Measurements from ENCODE around the gene ZNF366. TPM values are rescaled to one million over a fixed set of nuclear protein-coding genes. Genes with fewer than 3 reads are reported as not detected.

Gene ZNF366
- total RNA-seq, 1 experiment from 2014 or later = not detected

DNA sequence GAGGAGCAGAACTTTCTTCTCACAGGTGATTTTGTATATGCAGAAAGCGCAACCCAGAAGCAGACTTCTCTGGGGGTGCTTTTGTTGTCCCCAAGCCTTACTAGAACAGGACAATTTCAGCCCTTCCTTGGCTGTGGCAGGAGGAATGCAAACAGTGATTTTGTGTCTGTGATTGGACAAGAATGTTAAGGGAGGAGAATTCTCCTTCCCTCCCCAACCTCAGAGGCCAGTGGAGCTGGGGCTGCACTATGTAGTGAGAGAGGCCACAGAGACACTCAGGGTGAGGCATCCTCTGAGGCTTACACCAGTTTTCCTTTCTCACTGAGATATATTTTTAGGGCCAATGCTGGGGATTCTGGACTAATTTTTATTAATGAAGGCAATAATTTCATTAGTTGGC is 58.8 kb downstream of the ZNF366 start:
- Mint-ChIP-seq H3K9me3 (ENCODE audit: unreplicated experiment) (no peaks in the 10 kb centered on the region), H3K36me3 (ENCODE audit: insufficient read depth, unreplicated experiment) (no peaks in the 10 kb centered on the region), H3K27ac (ENCODE audit: low read depth, unreplicated experiment) (no peak overlapping the region), H3K4me1 (ENCODE audit: insufficient read depth, unreplicated experiment) (peaks cover 26% of the 10 kb centered on the region), H3K27me3 (ENCODE audit: insufficient read depth, unreplicated experiment) (no peaks in the 10 kb centered on the region), H3K4me3 (ENCODE audit: unreplicated experiment) (no peak overlapping the region)
- TF ChIP-seq, protein P1, sequence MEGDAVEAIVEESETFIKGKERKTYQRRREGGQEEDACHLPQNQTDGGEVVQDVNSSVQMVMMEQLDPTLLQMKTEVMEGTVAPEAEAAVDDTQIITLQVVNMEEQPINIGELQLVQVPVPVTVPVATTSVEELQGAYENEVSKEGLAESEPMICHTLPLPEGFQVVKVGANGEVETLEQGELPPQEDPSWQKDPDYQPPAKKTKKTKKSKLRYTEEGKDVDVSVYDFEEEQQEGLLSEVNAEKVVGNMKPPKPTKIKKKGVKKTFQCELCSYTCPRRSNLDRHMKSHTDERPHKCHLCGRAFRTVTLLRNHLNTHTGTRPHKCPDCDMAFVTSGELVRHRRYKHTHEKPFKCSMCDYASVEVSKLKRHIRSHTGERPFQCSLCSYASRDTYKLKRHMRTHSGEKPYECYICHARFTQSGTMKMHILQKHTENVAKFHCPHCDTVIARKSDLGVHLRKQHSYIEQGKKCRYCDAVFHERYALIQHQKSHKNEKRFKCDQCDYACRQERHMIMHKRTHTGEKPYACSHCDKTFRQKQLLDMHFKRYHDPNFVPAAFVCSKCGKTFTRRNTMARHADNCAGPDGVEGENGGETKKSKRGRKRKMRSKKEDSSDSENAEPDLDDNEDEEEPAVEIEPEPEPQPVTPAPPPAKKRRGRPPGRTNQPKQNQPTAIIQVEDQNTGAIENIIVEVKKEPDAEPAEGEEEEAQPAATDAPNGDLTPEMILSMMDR (IDR thresholded peaks at IDR 0.05; ENCODE audit: unreplicated experiment) = no peak
- ChIA-PET POLR2A (interaction anchor here (1.1 kb wide), 1 partner anchor 37 kb away, joined by 4 read pairs; no protein-coding TSS in a partner anchor), CTCF (interaction anchor here (1.0 to 1.6 kb wide), 2 partner anchors 36 to 82 kb away, joined by 3 to 9 read pairs; no protein-coding TSS in a partner anchor)
- no TSS peak for BruUV-seq (replicated peaks)
- intact Hi-C loops (cut with micrococcal nuclease) = no loop called here
- no peak for DNase-seq (ENCODE audit: unreplicated experiment)

DNA sequence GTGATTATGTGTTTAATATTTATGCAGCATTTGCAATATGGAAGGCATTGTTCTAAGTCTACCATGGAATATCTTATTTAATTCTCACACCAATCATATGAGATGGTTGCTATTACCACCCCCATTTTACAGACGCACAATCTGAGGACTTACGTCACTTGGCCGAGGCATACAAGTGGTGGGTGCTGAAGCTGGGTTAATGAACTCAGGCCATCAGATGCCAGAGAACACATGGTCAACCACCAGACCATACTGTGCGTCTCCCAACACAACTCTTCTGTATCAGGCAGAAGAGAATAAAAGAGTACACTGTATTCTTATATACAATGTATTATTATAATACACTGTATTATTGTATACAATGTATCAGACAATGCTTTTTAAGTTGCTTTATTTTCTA is 59.5 kb downstream of the ZNF366 start:
- CTCF ChIA-PET = interaction anchor here (1.0 kb wide), 1 partner anchor 35 kb away, joined by 3 read pairs; no protein-coding TSS in a partner anchor
- Mint-ChIP-seq H3K27ac (ENCODE audit: low read depth, unreplicated experiment) (no peak overlapping the region), H3K36me3 (ENCODE audit: insufficient read depth, unreplicated experiment) (no peaks in the 10 kb centered on the region), H3K4me3 (ENCODE audit: unreplicated experiment) (no peak overlapping the region), H3K4me1 (ENCODE audit: insufficient read depth, unreplicated experiment) (peaks cover 20% of the 10 kb centered on the region), H3K9me3 (ENCODE audit: unreplicated experiment) (no peaks in the 10 kb centered on the region), H3K27me3 (ENCODE audit: insufficient read depth, unreplicated experiment) (no peaks in the 10 kb centered on the region)
- TF ChIP-seq, protein P1 (IDR thresholded peaks at IDR 0.05; ENCODE audit: unreplicated experiment) = no peak
- BruUV-seq (replicated peaks) = no TSS peak
- intact Hi-C loops (cut with micrococcal nuclease) = no loop called here
- no peak for DNase-seq (ENCODE audit: unreplicated experiment)
- POLR2A ChIA-PET = no interaction called here

DNA sequence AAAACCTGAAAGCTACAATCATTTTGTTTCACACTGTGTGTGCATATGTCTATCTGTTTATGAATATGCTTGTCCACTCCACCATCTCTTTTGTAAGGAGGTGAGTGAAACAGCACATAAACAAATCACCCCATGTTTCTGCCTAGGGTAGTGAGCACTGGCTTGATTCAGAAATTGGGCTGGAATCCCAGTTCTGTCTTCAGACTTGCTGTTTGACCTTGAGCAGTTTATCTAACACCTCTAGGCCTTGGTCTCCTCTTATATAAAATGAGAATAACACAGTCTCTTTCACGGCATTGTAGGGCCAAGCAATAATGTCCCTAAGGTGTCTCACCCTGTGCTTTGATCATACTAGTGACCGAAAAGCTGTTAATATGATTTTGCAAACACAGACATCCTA is 61.2 kb downstream of the ZNF366 start:
- ChIA-PET CTCF (interaction anchor here (0.6 to 0.8 kb wide), 2 partner anchors 13 to 17 kb away, joined by 3 read pairs; no protein-coding TSS in a partner anchor), POLR2A (interaction anchor here (0.8 to 1.2 kb wide), 3 partner anchors 10 to 54 kb away, joined by 3 read pairs; no protein-coding TSS in a partner anchor)
- no peak overlapping the region for H3K27ac Mint-ChIP-seq (ENCODE audit: low read depth, unreplicated experiment)
- H3K9me3 Mint-ChIP-seq (ENCODE audit: unreplicated experiment) = no peaks in the 10 kb centered on the region
- H3K4me3 Mint-ChIP-seq (ENCODE audit: unreplicated experiment) = no peak overlapping the region
- DNase-seq (ENCODE audit: unreplicated experiment) = no peak
- BruUV-seq (replicated peaks) = no TSS peak
- no peaks in the 10 kb centered on the region for H3K36me3 Mint-ChIP-seq (ENCODE audit: insufficient read depth, unreplicated experiment)
- intact Hi-C loops (cut with micrococcal nuclease) = no loop called here
- TF ChIP-seq, protein P1 (IDR thresholded peaks at IDR 0.05; ENCODE audit: unreplicated experiment) = no peak
- peaks cover 17% of the 10 kb centered on the region for H3K4me1 Mint-ChIP-seq (ENCODE audit: insufficient read depth, unreplicated experiment)
- no peaks in the 10 kb centered on the region for H3K27me3 Mint-ChIP-seq (ENCODE audit: insufficient read depth, unreplicated experiment)

DNA sequence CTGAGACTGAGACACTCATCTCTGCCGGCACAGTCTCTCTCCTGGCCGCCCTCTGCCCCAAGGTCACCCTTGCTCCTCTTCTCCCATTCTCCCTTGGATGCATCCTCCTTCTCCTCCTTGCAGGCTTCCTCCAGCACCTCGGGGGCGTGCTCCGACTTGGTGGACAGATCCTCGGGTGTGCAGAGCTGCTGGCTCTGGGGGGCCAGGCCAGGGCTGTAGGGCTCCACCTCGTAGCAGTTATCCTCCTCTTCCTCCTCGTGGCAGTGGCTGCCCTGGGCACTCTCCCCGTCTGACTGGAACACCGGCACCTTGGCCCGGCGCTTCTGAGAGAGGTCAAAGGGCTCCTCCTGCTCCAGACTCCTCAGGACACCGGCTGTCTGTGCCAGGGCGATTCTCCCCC is 63.3 kb downstream of the ZNF366 start:
- intact Hi-C loops (cut with micrococcal nuclease) = no loop called here
- no peak for DNase-seq (ENCODE audit: unreplicated experiment)
- Mint-ChIP-seq H3K9me3 (ENCODE audit: unreplicated experiment) (no peaks in the 10 kb centered on the region), H3K4me1 (ENCODE audit: insufficient read depth, unreplicated experiment) (peaks cover 12% of the 10 kb centered on the region), H3K36me3 (ENCODE audit: insufficient read depth, unreplicated experiment) (no peaks in the 10 kb centered on the region), H3K27ac (ENCODE audit: low read depth, unreplicated experiment) (no peak overlapping the region), H3K27me3 (ENCODE audit: insufficient read depth, unreplicated experiment) (no peaks in the 10 kb centered on the region), H3K4me3 (ENCODE audit: unreplicated experiment) (no peak overlapping the region)
- no TSS peak for BruUV-seq (replicated peaks)
- ChIA-PET CTCF (interaction anchor here (0.7 kb wide), 2 partner anchors 73 to 414 kb away, joined by 3 to 4 read pairs; no protein-coding TSS in a partner anchor), POLR2A (interaction anchor here (0.7 to 1.0 kb wide), 2 partner anchors 15 to 20 kb away, joined by 3 to 4 read pairs; no protein-coding TSS in a partner anchor)
- TF ChIP-seq, protein P1 (IDR thresholded peaks at IDR 0.05; ENCODE audit: unreplicated experiment) = no peak
